Superior temporal gyrus (tissue), 1 donor: ENCODE measurements around the gene VPS41.

Source experiments
- DNase-seq: peaks from one replicate; pipeline ENCODE4 v3.0.0-alpha.2; 2016; ENCODE audit errors: extremely low spot score

VPS41 gene

GRCh38 chr7:38728145-38728544, 180.8 kb downstream of the VPS41 start:
- no peak for DNase-seq

GRCh38 chr7:38727184-38727940, 181.6 kb downstream of the VPS41 start:
- DNase-seq = no peak

GRCh38 chr7:38723327-38723726, 185.7 kb downstream of the VPS41 start:
- DNase-seq = peak; percentile 20

- no peak for DNase-seq
Observed at GRCh38 chr7:38716397-38716796, 192.6 kb downstream of the VPS41 start.

- peak; percentile 48 for DNase-seq
Observed at GRCh38 chr7:38709123-38709522, 199.9 kb downstream of the VPS41 start.

- no peak for DNase-seq
Observed at GRCh38 chr7:38704751-38705150, 204.2 kb downstream of the VPS41 start.

GRCh38 chr7:38704041-38704547, 204.9 kb downstream of the VPS41 start:
- DNase-seq = no peak

- DNase-seq = no peak
Observed at GRCh38 chr7:38703093-38703492, 205.9 kb downstream of the VPS41 start.

GRCh38 chr7:38702002-38702535, 206.9 kb downstream of the VPS41 start:
- no peak for DNase-seq

GRCh38 chr7:38700116-38700515, 208.9 kb downstream of the VPS41 start:
- DNase-seq = peak; percentile 32

GRCh38 chr7:38699471-38699870, 209.5 kb downstream of the VPS41 start:
- DNase-seq = no peak

GRCh38 chr7:38694326-38694725, 214.7 kb downstream of the VPS41 start:
- no peak for DNase-seq

- no peak for DNase-seq
Observed at GRCh38 chr7:38686888-38687287, 222.1 kb downstream of the VPS41 start.

GRCh38 chr7:38685851-38686250, 223.1 kb downstream of the VPS41 start:
- DNase-seq = no peak

- no peak for DNase-seq
Observed at GRCh38 chr7:38682606-38683005, 226.4 kb downstream of the VPS41 start.

GRCh38 chr7:38681882-38682281, 227.1 kb downstream of the VPS41 start:
- no peak for DNase-seq

GRCh38 chr7:38679419-38679818, 229.6 kb downstream of the VPS41 start:
- no peak for DNase-seq

- no peak for DNase-seq
Observed at GRCh38 chr7:38678698-38679054, 230.3 kb downstream of the VPS41 start.

- no peak for DNase-seq
Observed at GRCh38 chr7:38677981-38678697, 230.9 kb downstream of the VPS41 start.

- DNase-seq = no peak
Observed at GRCh38 chr7:38675494-38676106, 233.4 kb downstream of the VPS41 start.

GRCh38 chr7:38674513-38674912, 234.5 kb downstream of the VPS41 start:
- no peak for DNase-seq

- DNase-seq = no peak
Observed at GRCh38 chr7:38673795-38674194, 235.2 kb downstream of the VPS41 start.
